Panc1 (cell line): ENCODE data around the gene DNAL1. TPM values are rescaled to one million over a fixed set of nuclear protein-coding genes. Genes with fewer than 3 reads are reported as not detected.

Experiments
- ATAC-seq: fragments of 200-7000 bp; cut with Tn5 transposase; 2 replicates; pipeline ENCODE4 v1.9.1; 2020; ENCODE audit warnings: mild to moderate bottlenecking, moderate library complexity
- BruUV-seq: library from RNA; stranded (reverse); fragments of 400-500 nt; replicated peaks from 2 replicates; lab custom pipeline; 2021; lab: Mats Ljungman, UMichigan
- CTCF ChIA-PET: fragments of 300-600 bp; sonication (Branson Sonifier 250); formaldehyde crosslinking; loops from one replicate; lab custom pipeline; 2022; ENCODE audit warnings: antibody characterized with exemption; lab: Charles Lee
- POLR2A ChIA-PET: fragments of 300-600 bp; sonication (Branson Sonifier 250); formaldehyde crosslinking; loops from one replicate; lab custom pipeline; 2022; ENCODE audit warnings: antibody characterized with exemption; lab: Charles Lee
- DNase-seq: peaks from one replicate; pipeline ENCODE4 v3.0.0-alpha.2; 2010; ENCODE audit warnings: low read depth, low spot score
- H3K27ac ChIP-seq: 2 replicates; pipeline ENCODE4 v1.5.1; 2011; ENCODE audit warnings: mild to moderate bottlenecking, low read length, inconsistent platforms
- H3K27me3 ChIP-seq: fragments of 200-500 bp; sonication (Bioruptor generic); 2 replicates; pipeline ENCODE4 v1.6.0; 2014; ENCODE audit warnings: low read length, inconsistent platforms; ENCODE audit not compliant: control insufficient read depth, insufficient read depth
- H3K36me3 ChIP-seq: fragments of 200-500 bp; sonication (Bioruptor generic); 2 replicates; pipeline ENCODE4 v1.5.1; 2014; ENCODE audit warnings: inconsistent platforms, mild to moderate bottlenecking, low read length, moderate library complexity; ENCODE audit not compliant: control insufficient read depth, insufficient read depth
- H3K4me1 ChIP-seq: 2 replicates; pipeline ENCODE4 v1.5.1; 2011; ENCODE audit warnings: inconsistent platforms, mild to moderate bottlenecking, low read length, moderate library complexity; ENCODE audit not compliant: control insufficient read depth, insufficient read depth
- H3K4me3 ChIP-seq, 2 experiments: 2 replicates each; pipeline ENCODE4 v1.5.1; 2011 to 2012; ENCODE audit warnings: low read depth in 2 of 2, low read length in 2 of 2, mild to moderate bottlenecking in 2 of 2, inconsistent platforms in 1 of 2, moderate library complexity in 1 of 2
- H3K9me3 ChIP-seq: fragments of 200-500 bp; sonication (Bioruptor generic); 2 replicates; pipeline ENCODE4 v1.5.1; 2014; ENCODE audit warnings: low read depth, mild to moderate bottlenecking, inconsistent platforms, low read length, moderate library complexity; ENCODE audit not compliant: control insufficient read depth, insufficient read depth
- POLR2AphosphoS5 ChIP-seq: IDR thresholded peaks from 2 replicates; pipeline ENCODE4 v1.6.1; 2012; ENCODE audit warnings: mild to moderate bottlenecking, low read depth, low read length, moderate library complexity
- SIN3A ChIP-seq: IDR thresholded peaks from 2 replicates; pipeline ENCODE4 v1.6.1; 2012; ENCODE audit warnings: low read depth, mild to moderate bottlenecking, low read length, moderate library complexity, borderline replicate concordance; ENCODE audit not compliant: insufficient read depth
- TCF7L2 ChIP-seq: IDR thresholded peaks from 2 replicates; pipeline ENCODE4 v1.6.1; 2011; ENCODE audit warnings: mild to moderate bottlenecking, low read depth, low read length, inconsistent platforms
- in situ Hi-C: cut with HindIII; loops from 2 replicates; pipeline ENCODE4 v1.10.0; 2016; ENCODE audit warnings: low sequenced_read_pairs, low pct_unique_long_range_greater_than_20kb
- intact Hi-C: fragments of 100-400 bp; cut with micrococcal nuclease; formaldehyde crosslinking; loops from one replicate; pipeline ENCODE4 v1.10.0; 2022; ENCODE audit not compliant: unreplicated experiment
- total RNA-seq: library from RNA; stranded (reverse); gene quantifications from one replicate; pipeline ENCODE4 v1.2.1, GENCODE V29; 2021; ENCODE audit not compliant: unreplicated experiment
- TF ChIP-seq, protein P1 (sequence below), 2 experiments: IDR thresholded peaks; 2 replicates each; pipeline ENCODE4 v1.6.1; 2011 to 2012; ENCODE audit warnings: low read depth in 2 of 2, control low read depth in 1 of 2, low read length in 1 of 2, mild to moderate bottlenecking in 1 of 2, moderate library complexity in 1 of 2; ENCODE audit not compliant: insufficient read depth in 1 of 2
- TF ChIP-seq, protein P2 (sequence below): fragments of 450-650 bp; IDR thresholded peaks from 2 replicates; pipeline ENCODE4 v1.5.1; 2017; ENCODE audit warnings: mild to moderate bottlenecking

DNAL1 gene
- total RNA-seq, 1 experiment from 2014 or later, result 15.2 TPM

DNA sequence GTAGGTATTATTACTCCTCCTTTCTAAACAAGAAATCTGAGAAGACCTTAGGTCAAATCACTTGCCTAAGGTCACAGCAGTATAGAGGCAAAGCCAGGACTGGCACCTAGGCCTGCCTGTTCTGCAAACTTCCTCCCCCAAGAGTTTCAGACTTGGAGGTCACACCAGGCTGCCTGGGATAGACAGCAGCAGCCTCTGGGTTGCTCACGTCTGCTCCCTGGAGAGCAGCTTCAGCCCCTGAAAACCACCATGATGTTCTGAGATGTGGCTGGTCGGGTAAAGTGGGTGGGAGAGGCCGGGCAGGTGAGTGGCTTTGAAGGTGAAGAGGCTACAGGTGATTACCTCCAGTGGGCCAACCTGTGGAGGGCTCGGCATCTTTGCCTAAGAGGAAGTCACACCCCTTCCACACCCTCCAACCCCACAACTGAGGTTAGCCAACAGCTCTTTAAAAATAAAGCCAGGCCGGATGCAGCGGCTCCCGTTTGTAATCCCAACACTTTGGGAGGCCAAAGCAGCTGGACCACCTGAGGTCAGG lies 106.4 kb downstream of the DNAL1 start:
- no peaks in the 10 kb centered on the region for H3K36me3 ChIP-seq
- no TSS peak for BruUV-seq
- no peak for TF ChIP-seq POLR2AphosphoS5
- no peak for TF ChIP-seq TCF7L2
- TF ChIP-seq, protein P1, sequence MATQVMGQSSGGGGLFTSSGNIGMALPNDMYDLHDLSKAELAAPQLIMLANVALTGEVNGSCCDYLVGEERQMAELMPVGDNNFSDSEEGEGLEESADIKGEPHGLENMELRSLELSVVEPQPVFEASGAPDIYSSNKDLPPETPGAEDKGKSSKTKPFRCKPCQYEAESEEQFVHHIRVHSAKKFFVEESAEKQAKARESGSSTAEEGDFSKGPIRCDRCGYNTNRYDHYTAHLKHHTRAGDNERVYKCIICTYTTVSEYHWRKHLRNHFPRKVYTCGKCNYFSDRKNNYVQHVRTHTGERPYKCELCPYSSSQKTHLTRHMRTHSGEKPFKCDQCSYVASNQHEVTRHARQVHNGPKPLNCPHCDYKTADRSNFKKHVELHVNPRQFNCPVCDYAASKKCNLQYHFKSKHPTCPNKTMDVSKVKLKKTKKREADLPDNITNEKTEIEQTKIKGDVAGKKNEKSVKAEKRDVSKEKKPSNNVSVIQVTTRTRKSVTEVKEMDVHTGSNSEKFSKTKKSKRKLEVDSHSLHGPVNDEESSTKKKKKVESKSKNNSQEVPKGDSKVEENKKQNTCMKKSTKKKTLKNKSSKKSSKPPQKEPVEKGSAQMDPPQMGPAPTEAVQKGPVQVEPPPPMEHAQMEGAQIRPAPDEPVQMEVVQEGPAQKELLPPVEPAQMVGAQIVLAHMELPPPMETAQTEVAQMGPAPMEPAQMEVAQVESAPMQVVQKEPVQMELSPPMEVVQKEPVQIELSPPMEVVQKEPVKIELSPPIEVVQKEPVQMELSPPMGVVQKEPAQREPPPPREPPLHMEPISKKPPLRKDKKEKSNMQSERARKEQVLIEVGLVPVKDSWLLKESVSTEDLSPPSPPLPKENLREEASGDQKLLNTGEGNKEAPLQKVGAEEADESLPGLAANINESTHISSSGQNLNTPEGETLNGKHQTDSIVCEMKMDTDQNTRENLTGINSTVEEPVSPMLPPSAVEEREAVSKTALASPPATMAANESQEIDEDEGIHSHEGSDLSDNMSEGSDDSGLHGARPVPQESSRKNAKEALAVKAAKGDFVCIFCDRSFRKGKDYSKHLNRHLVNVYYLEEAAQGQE (IDR thresholded peaks at IDR 0.05; ENCODE audit: insufficient read depth in 1 of 2, low read depth in 2 of 2, low read length in 1 of 2), result no peak
- no peak for TF ChIP-seq SIN3A
- TF ChIP-seq, protein P2, sequence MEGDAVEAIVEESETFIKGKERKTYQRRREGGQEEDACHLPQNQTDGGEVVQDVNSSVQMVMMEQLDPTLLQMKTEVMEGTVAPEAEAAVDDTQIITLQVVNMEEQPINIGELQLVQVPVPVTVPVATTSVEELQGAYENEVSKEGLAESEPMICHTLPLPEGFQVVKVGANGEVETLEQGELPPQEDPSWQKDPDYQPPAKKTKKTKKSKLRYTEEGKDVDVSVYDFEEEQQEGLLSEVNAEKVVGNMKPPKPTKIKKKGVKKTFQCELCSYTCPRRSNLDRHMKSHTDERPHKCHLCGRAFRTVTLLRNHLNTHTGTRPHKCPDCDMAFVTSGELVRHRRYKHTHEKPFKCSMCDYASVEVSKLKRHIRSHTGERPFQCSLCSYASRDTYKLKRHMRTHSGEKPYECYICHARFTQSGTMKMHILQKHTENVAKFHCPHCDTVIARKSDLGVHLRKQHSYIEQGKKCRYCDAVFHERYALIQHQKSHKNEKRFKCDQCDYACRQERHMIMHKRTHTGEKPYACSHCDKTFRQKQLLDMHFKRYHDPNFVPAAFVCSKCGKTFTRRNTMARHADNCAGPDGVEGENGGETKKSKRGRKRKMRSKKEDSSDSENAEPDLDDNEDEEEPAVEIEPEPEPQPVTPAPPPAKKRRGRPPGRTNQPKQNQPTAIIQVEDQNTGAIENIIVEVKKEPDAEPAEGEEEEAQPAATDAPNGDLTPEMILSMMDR, result no peak
- in situ Hi-C loops, result no loop called here
- no peak overlapping the region for H3K4me3 ChIP-seq
- no peaks in the 10 kb centered on the region for H3K9me3 ChIP-seq
- ChIA-PET POLR2A (no interaction called here), CTCF (no interaction called here)
- no peak for DNase-seq
- no peaks in the 10 kb centered on the region for H3K27me3 ChIP-seq
- H3K27ac ChIP-seq, result peak overlapping the region; percentile 97
- no peak for ATAC-seq
- intact Hi-C loops, result no loop called here
- peaks cover 95% of the 10 kb centered on the region for H3K4me1 ChIP-seq

DNA sequence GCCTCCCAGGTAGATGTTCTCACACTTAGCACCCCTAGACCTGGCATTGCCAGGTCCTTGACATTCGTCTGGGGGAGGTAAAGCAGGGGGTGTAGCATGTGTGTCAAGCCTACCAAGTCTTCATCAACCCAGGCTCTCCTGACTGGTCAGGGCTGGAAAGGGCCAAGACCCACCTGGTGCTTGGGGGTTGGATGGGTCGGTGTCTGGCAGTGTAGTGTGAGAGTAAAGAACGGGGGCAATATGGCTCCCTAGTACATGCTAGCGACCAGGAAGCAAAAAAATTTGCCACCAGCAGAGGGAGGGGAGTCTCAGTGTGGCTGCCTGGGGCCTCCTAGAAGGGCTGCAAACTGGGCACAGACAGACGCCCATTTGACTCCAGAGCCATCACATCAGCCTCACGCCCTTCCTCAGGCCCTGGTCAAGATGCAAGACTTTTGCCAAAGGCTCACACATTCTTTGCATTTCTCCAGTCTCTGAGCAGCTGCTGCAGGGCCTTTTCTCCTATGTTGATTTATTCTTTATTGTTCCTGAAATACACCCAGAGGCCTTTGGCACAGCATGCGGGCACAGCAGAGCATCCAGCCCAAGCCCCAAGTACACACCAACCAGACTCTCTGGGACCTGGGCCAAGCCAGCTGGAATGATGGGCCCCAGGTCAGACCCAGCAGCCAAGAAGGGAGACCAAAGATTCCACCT lies 107.7 kb downstream of the DNAL1 start:
- ATAC-seq (peak; percentile 59), DNase-seq (no peak)
- Histone ChIP-seq H3K4me1 (peaks cover 95% of the 10 kb centered on the region), H3K9me3 (no peaks in the 10 kb centered on the region), H3K36me3 (no peaks in the 10 kb centered on the region), H3K27me3 (no peaks in the 10 kb centered on the region), H3K27ac (peak overlapping the region; percentile 97), H3K4me3 (peak overlapping the region in 1 of 2 experiments; percentile 85; a peak in 2 of 4 replicates)
- TF ChIP-seq, protein P2, result no peak
- 0 out of 2 replicates have a peak, but pooled peaks have one; percentile 42 for TF ChIP-seq TCF7L2
- TF ChIP-seq POLR2AphosphoS5, result peak; percentile 59; the same call in 1 of the 2 replicates
- in situ Hi-C loops (no loop called here), intact Hi-C loops (no loop called here)
- ChIA-PET POLR2A (no interaction called here), CTCF (interaction anchor here (0.6 to 0.7 kb wide), 2 partner anchors 12 to 75 kb away, joined by 3 read pairs; no protein-coding TSS in a partner anchor)
- BruUV-seq, result no TSS peak

Other genes with a start within 250 kb of the DNAL1 start
- gene NUMB, start 186.4 kb upstream of the DNAL1 start, total RNA-seq, result 51.5 TPM
- 16.7 TPM for gene RIOX1, start 154.1 kb upstream of the DNAL1 start, total RNA-seq
- gene ACOT1, start 107.8 kb upstream of the DNAL1 start, total RNA-seq, result 6.4 TPM
- not detected for gene HEATR4, start 86.0 kb upstream of the DNAL1 start, total RNA-seq
- 24.9 TPM for gene ACOT2, start 75.8 kb upstream of the DNAL1 start, total RNA-seq
- 2.7 TPM for gene ACOT4, start 53.1 kb upstream of the DNAL1 start, total RNA-seq
- gene ACOT6, start 32.5 kb upstream of the DNAL1 start, total RNA-seq, result not detected
- 49.7 TPM for gene PNMA1, start 69.4 kb downstream of the DNAL1 start, total RNA-seq
- 17.1 TPM for gene PTGR2, start 206.8 kb downstream of the DNAL1 start, total RNA-seq
- gene ZNF410, start 241.9 kb downstream of the DNAL1 start, total RNA-seq, result 31.2 TPM